Esophagus squamous epithelium (tissue), 4 donors: ENCODE data around the gene DYDC2.

Experiments used
- CTCF ChIP-seq, 6 experiments: fragments of 450-650 bp in 4 of 6; fragments of 200-600 bp in 2 of 6; sonication (generic) in 2 of 6; IDR thresholded peaks; one replicate each; pipeline ENCODE4 v1.5.1; 2016 to 2019; ENCODE audit warnings: antibody characterized with exemption in 6 of 6, mild to moderate bottlenecking in 4 of 6, moderate library complexity in 4 of 6
- POLR2A ChIP-seq, 4 donors: fragments of 450-650 bp; IDR thresholded peaks; one replicate each; pipeline ENCODE4 v1.6.1; 2017; ENCODE audit warnings: antibody characterized with exemption in 4 of 4, mild to moderate bottlenecking in 4 of 4, moderate library complexity in 3 of 4

GRCh38 chr10:80344276-80344675 lies 12.3 kb upstream of the DYDC2 start:
- TF ChIP-seq CTCF (IDR thresholded peaks at IDR 0.05) (no peak), POLR2A (IDR thresholded peaks at IDR 0.05) (no peak)
